NCI-H1092 (cell line): Measurements from ENCODE around the gene AQR.

Experiments
- DNase-seq: peaks from one replicate; lab custom pipeline; 2025; lab: John Stamatoyannopoulos, UW

The AQR gene

DNA sequence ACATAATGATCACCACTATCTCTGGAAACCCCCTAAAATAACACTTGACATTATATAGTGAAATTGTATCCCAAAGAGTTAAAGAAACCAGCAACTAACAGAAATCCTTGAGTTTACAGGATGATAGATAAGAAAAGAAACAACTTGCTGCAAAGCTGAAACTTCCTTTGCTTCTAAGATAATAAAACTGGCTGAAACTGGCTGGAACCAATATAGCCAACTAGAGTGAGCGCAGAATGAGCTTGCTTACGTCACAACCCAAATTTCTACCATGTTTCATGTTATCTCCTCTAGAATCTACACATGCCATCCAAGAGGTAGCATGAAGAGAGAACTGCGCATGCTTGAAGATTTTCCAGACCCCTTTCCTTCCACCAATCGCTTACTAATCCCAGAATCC, 90.4 kb downstream of the AQR start:
- DNase-seq: no peak

DNA sequence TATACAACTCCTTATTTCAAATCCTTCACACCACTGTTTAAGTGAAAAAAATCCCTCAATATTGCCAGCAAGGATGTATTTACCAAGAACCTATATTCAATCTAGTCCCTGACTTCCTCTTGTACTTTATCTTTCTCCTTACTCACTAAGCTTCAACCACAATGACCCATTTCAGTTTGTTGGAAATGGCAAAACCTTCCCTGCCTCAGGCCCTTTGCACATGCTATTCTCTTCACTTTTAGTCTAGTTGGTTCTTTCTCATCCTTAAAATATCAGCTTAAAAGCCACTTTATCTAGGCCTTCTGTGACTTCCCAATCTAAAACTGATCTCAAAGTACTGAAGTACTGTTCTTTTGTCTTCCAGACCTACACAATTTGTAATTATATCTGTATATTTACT, 92.9 kb downstream of the AQR start:
- no peak for DNase-seq

DNA sequence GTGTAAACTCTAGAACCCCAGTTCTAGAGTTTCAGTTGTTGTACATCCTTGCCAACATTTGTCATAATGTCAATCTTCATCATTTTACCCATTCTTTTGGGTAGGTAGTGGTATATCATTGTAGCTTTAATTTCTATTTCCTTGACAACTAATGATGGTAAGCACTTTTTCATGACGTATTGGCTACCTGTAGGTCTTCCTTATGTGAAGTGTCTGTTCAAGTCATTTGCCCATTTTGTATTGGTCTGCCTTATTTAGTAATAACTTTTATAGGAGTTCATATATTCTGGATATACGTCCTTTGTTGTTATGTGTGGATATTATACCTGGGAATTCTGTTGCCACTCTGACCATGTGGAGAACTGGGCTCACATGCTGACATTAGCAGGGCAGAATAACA, 100.4 kb downstream of the AQR start:
- no peak for DNase-seq

DNA sequence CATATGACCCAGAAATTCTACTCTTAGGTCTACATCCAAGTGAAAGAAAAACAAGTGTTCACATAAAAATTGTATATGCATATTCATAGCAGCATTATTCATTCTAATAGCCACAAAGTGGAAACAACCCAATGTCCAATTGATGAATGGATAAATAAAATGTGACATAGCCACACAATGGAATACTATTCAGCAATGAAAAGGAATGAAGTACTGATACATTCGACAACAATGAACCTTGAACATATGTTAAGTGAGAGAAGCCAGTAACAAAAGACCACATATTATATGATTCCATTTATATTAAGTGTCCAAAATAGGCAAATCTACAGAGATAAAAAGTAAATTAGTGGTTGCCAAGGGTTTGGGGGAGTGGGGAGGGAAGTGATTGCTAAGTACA, 104.0 kb downstream of the AQR start:
- DNase-seq: no peak

DNA sequence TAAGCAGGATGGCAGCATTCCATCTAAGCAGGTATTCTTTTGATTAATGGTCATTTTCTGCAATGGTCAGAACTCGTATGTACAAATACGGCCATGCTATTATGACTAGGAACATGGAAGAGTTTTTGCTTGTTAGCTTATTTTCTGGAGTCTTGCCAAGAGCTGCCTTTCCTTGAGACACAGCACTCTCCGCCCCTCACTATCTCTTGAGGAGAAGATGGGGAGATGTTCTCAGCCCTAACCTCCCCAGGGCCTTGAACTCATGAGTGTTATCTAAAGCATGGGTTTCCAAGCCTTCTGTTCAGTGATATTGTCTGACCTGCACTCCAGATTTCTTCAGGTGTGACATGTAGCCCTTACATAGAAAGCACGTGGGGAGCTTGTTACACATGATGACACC, 108.3 kb downstream of the AQR start:
- DNase-seq: no peak

DNA sequence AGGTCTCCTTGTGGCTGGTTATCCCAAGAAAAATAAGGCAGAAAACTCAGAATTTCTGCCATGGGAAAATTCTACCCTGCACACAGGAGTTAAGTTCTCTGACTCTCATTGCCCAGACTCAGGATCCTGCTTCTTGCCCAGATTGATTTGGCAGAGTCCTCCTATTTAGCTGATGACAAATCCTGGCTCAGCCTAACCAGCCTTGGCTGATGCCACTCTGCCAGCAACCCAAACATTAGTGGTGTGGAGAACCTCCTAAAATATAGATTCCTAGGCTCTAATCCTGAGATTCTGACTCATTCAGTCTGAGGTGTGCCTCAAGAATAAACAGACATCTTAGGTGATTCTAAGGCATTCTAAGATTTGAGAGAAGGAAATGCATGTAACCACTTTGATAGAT, 113.6 kb downstream of the AQR start:
- DNase-seq: no peak

DNA sequence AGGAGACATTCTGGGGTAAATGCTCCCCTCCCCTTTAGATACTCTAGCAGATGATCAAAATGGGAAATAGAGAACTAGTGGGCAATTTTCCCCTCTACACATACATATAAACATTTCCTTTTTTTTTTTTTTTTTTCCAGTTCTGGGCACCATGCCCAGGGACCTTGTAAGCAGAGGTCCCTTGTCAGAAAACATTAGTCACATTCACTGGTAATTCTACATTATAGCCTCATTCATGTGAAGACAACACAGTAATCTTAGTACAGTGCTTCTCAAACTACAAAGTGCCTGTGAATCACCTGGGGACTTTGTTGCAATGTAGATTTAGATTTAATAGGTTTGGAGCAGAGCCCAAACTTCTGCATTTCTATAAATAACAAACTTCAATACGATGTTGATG, 114.1 kb downstream of the AQR start:
- no peak for DNase-seq

DNA sequence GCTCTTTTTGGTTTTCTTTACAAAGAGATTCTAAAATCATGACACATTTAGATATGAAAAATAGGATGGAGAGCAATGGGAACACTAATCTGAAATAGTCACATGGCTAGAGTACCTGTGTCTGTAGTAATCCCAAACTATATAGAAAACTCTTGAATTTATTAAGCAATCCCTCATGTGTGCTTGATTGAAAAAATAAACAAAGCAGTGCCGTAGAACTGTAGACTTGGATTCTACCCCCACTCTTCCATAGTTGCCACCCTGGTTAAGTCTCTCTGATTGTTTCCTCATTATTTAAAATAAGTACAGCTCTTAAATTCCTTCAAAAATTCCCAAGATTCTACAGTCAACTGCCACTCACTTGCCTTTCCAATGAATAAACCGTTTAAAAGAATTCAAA, 115.3 kb downstream of the AQR start:
- no peak for DNase-seq

DNA sequence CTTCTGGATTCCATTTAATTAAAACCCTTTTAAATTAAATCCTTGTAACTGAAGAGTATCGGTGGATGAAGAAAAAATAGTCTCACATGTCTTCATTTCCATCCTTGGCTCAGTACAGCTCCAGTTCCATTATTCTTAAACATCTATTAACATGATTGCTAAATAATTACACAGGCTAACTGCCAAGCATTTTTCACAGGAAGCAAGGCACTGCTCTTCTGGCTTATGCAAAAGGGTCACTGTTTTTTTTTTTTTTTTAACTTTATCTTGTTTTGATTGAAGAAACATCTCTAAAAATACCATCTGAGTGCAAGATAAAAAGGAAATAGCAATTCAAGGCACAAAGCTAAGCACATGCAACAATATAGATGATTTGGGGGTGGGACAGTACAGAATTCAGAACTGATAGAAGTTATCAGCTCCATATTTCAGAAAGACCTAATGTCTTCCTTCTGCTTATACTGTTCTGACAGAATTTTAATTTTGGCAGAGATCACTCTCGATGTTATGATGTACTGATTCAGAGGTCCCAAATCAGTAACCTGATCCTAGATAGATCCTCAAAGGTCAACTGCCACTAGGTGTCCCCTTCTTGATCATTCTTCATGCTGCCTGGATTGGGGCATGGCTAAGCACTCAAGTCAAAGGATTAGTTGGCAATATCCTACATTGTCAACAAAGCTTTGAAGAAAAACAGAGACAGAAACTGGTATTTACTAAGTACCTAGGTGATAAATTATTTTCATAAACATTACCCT, 116.4 kb downstream of the AQR start:
- DNase-seq: no peak

DNA sequence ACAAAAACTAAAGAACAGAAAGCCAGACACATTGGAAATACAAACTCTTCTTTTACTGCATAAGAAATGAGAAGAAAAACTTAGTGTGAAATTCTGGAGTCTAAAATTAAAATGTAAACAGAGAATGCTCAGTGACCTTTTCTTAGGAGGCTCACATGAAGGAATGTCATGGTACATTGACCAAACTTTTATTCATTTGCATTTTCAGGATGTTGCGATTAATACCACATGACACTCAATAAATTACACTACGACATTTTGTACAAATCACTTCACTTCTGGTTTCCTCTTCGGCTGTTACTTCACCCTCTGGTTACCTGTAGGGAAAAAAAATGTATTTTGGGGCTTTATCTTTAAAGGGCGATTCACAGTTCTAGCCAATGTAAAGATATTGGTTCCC, 117.8 kb downstream of the AQR start:
- DNase-seq: no peak

DNA sequence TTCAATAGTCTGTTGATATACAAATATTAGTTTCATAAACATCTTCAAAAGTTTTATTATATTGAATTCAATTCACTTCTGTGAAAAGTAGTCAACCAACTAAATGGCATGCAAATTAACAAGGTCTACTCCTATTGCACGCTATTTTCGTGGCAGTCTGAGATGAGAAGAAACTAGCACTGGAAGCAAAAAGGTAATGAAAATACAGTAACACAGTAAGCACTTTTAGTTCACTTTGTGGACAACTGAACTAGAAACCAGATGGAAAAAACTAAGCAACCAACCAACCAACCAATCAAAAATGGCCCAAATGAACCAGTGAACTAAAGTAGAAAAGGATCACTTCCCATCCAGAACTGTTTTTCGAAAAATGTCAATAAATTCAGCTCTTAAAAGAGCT, 118.5 kb downstream of the AQR start:
- no peak for DNase-seq

DNA sequence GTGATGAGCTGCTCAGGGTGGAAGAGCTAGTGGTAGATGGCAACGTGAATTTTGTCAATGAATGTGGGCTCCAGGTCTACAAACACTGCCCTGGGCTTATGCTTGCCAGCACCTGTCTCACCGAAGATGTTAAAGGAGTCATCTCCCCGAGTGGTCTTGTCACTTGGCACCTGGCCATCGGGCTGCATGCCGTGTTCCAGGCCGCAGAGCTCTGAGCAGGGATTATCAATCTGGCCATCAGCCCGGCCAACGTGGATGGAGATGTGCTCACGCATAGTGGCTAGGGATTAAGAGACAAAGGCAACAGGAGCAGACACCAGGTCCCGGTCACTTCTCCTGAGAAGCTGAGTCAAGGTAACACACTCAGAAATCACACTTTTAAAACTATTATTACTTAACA, 119.4 kb downstream of the AQR start:
- DNase-seq: no peak

DNA sequence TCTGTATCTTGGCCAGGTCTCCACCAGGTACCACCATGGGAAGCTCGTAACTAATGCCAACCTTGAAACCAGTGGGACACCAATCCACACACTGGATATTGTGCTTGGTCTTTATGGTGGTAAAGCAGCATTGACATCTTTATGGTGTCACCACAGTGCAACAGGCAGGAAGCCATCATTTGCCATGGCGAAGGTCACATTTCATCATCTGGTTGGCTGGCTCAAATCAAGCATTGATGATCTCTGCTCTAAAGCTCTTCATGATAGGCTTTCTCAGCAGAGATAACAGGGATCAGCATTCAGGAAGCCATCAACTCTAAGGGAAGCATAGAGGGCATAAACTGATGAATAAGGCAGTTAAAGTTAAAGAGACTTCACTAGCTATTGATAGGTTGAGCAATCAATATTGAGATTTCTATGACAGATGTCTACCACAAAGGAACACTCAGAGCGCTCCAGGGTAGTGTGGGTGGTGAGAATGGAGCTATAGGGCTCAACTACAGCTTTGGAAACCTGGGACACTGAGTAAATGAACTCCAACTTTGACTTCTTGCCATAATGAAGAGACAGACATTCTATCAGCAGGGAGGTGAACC, 120.1 kb downstream of the AQR start:
- no peak for DNase-seq

DNA sequence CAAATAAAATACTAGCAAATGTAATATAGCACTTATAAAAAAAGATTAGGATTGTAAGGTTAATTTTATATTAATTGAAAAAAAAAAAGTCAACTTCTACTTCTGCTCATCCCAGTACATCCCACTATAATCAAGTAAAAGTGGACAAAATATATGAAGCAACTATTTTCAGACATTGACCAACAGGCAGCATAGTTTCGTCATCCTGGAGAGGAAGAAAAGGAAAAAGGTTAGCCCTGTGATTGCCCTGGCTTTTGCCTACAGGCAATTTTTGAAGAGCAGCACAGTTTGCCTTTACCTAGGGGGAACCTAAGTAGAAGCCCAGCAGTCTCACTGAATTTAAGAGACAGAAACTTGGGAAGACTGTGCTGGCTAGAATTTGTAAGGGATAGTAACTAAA, 121.9 kb downstream of the AQR start:
- no peak for DNase-seq

DNA sequence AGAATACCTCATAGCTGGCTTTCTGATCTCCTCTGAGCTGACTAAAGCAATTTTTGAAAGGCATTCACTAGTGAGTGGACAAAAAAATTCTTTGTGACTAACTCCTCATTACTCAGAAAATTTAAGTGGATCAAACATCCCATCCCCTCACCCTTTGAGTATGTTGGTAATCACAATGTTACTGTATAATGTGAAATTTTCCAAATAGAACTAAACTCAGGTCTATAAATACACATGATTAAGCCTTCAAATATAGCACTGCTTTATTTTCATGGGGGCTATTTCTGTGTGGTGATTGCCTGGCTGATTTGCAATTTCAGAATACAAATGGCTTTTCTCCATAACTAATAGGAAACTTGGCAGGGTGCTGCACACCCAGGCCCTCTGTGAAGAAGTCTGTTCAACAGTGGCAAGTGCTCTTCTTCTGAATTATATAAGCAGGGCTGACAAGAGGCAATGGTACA, 128.2 kb downstream of the AQR start:
- no peak for DNase-seq

DNA sequence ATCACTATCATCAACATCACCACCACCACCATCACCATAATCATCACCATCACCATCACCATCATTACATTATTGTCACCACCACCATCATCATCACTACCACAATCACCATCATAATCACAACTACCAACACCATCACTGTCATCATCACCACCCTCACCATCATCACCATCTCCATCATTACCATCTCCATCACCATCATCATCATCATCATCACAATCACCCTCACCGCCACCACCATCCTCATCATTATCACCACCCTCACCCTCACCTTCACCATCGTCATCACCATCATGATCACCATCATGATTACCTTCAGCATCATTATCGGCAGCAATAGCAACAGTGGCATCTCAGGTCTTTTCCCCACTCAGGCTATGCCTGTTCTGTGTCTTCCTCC, 131.3 kb downstream of the AQR start:
- DNase-seq: no peak

DNA sequence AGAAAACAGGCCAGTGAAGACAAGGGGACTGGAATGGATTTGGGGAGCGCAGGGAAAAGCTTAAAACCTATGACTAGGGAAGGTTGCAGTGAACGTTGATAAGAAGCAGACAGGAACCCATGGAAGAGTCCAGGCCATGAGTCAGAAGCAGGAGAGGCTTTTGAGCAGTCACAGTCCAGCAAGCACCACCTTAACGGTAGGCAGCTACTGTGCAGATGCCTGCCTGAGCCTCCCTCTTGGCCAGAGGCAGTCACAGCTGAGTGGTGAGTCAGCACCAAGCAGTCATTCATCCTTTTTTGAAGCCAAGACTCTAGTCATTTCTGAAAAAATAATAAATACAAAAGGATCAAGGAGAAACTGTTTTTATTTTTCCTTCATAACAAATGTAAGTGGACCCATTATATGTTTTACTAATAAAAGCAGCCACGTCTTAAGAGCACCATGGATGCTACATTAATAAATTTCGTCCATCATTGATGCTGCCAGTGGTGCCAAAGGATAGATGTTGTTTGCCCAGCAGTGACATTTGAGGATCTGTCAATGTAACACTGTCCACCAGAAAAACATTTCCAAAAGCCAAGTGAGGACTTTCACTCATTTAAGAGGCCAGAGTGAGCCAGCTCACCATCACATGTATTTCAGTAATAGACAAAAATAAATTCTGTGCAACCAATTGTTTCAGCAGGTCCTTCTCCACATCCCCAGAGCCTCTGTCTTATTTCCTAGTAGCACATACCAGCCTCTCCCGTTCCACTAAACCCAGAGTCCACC, 132.1 kb downstream of the AQR start:
- no peak for DNase-seq

DNA sequence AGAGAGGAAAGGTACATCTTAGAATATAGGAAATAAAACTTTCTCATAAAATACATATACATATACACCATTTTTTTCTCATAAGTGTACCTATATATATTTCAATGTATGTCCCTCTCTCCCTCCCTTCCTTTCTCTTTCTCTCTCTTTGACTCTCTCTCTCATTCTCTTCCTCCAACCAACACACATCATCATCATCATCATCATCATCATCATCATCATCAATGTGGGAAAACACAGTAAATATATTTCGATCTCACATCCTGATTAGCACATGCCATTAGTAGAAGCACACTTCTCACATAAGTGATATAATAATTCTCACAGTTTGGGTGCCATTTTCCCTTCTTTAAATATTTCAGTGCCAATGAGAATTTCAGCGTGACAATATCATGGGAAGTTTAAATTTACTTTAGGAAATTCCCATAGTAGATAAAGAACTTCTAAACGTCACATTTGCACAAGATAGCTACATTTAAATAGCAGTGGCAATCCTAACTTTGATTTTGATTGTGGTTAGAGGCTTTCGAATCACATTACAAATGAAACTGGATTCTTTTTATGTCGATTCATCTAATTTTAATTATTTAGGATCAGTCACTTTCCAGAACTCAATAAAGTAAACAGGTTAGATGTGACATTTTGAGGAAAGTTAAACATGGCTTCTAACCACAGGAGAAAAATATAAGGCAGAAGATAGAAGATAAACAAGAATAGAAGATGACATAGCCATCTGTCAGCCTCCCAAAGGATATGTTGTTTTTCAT, 141.2 kb downstream of the AQR start:
- DNase-seq: no peak

DNA sequence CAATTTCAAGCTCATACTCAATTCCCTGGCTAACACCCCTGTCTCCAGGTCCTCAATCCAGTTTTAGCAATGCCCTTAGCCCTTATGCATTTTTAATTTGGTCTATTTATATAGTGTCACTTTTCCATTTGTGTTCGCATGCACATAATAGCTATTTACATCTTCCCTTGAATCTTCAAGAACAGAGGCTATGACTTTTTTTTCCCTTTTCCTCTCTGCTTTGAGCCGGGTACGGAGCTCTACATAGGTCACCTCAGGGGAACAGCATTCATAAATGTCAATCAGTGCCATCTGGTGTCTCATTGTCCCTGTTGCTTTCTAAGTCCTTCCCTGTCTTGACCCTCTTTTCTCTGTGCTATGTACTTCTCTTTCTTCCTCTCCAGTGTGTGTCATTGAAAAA, 147.7 kb downstream of the AQR start:
- DNase-seq: no peak

DNA sequence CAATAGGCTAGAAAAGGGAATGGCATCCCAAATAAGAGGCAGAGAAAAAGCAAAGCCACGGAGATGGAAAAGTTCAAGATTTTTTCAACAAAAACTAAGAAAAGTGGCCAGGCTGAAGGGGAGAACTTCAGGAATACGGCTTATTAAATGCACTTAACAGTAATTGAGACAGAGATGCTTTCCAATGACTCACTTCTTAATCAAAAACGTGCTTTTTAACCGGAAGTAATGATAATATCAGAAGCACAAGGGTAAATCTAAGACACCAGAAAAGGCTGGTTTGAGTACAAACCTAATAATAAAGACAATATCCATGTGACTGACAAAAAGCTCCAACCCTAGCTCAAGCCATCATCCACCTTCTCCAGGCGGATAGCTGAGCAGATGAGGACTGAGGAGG, 149.4 kb downstream of the AQR start:
- DNase-seq: no peak

DNA sequence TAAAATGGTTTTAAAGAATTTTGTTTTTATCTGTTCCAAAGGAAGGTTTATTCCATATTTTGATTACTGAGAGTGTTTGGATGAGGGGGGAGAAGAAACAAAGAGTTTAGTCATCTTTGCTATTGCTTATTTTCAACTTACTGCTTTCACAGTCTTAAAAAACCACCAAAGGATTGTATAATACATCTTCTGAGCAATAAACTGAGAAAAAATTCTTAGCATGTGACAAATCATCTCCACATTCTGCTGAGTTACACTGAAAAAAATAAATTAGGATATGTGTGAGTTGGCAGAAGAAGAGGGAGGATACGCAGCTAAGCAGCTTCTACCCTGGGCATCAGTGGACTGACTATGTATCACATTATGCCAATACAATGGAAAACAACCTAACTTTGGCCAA, 151.0 kb downstream of the AQR start:
- DNase-seq: no peak

DNA sequence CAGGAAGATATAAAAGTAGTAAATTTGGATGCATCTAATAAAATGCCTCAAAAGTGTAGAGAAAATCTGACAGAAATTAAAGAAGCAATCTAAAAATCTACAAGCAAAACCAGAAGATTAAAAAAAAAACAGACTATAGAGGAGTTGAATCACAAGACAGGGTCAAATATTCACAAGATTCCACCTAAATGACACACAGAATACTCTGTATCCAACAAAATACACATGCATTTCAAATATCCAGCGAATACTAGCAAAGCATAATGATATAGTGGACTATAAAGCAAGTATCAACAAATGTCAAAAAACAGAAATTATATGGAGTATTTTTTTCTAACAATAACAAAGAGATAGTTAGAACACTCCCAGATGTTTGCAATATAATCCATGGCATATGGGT, 153.7 kb downstream of the AQR start:
- no peak for DNase-seq
